Measurements from ENCODE around the gene ABCA1. TPM values are rescaled to one million over a fixed set of nuclear protein-coding genes. Genes with fewer than 3 reads are reported as not detected.
"Not testable (repeated sequence)": the region's sequence is repeated elsewhere in the genome, so short reads cannot be mapped to it uniquely, and the experiment has no call there.

ABCA1 gene, protein sequence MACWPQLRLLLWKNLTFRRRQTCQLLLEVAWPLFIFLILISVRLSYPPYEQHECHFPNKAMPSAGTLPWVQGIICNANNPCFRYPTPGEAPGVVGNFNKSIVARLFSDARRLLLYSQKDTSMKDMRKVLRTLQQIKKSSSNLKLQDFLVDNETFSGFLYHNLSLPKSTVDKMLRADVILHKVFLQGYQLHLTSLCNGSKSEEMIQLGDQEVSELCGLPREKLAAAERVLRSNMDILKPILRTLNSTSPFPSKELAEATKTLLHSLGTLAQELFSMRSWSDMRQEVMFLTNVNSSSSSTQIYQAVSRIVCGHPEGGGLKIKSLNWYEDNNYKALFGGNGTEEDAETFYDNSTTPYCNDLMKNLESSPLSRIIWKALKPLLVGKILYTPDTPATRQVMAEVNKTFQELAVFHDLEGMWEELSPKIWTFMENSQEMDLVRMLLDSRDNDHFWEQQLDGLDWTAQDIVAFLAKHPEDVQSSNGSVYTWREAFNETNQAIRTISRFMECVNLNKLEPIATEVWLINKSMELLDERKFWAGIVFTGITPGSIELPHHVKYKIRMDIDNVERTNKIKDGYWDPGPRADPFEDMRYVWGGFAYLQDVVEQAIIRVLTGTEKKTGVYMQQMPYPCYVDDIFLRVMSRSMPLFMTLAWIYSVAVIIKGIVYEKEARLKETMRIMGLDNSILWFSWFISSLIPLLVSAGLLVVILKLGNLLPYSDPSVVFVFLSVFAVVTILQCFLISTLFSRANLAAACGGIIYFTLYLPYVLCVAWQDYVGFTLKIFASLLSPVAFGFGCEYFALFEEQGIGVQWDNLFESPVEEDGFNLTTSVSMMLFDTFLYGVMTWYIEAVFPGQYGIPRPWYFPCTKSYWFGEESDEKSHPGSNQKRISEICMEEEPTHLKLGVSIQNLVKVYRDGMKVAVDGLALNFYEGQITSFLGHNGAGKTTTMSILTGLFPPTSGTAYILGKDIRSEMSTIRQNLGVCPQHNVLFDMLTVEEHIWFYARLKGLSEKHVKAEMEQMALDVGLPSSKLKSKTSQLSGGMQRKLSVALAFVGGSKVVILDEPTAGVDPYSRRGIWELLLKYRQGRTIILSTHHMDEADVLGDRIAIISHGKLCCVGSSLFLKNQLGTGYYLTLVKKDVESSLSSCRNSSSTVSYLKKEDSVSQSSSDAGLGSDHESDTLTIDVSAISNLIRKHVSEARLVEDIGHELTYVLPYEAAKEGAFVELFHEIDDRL (N-terminal part only)
- total RNA-seq = 162 TPM
- long read RNA-seq, partial matches to known transcripts = 19 of 42 reads
- long read RNA-seq, other reads (novel, unspliced or antisense) = 23 of 42 reads

DNA sequence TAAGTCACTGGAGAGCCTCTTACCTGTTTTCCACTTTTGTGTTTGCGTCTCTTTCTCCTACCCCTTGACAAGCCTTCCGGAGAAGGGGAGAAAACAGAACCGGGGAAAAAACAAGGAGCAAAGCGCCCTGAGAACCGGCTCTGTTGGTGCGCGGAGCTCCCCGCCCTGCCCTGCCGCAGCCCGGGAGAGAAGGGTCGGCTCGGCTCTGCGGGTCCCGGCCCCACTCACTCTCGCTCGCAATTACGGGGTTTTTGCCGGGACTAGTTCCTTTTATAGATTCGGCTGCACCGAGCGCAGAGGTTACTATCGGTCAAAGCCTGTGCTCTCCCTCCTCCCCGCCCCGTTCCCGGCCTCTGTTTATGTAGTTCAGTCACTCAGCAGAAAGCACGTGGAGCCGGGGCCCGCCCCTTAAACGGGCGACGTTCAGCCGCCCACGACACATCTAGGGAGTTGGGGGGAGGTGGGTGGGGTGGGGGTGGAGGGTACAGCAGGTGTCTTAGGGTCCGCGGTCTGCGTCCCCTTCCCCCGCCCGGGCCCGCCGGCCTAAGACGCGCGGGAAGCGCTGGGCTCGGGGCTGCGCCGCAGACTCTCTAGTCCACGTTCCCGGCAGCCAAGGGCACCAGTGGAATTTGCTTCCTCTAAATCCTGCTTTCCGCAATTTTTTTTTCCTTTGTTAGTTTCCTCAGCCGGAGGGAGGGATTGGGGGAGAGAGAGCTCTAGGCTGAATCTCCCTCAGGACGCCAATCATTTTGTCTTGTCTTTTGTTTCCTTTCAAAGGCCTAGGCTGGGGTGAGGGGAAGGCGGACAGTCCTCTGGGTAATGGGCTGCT, at the start of gene ABCA1:
Gene ABCA1 (minus strand): TSS at position 244 of the 829 bp plus-strand sequence. CDS start 24,476 bp downstream, outside the sequence.
- DNase-seq (ENCODE audit: low spot score) = peak; percentile 94

DNA sequence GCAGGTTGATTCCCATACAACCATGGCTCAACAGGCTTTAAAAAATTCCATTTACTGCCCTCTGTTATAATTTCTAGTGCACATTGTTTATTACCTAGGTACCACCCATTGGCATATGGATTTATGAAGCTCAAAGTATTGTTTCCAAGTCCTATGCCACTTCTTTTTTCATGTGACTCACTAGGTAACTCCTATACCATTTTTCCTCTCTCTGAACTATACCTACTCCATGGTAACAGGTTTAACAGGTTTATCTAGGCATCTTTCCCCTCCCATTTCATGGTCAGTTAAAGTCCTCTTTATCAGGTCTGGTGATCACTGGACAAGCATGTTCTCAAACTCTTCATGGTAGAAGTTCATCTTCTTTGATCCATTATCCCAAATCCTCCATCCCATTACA, 49.6 kb upstream of the ABCA1 start:
- DNase-seq (ENCODE audit: low spot score) = no peak

DNA sequence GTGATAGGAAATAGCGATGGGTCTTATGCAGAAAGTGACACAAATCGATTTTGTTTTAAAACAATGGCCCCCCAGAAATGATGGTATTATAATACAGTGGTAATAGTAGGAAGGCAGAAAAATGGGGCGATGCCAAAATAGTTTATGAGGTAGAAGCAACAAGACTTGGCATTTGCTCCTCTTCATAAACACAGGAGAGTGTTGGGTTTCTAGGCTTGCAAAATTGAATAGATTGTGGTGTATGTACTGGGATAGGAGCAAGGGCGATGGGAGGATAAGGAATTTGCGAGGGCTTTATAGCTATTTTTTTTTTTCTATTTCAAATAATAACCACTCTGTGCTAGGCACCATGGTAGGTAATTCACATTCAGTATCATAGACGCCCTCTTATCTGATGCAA, 49.2 kb upstream of the ABCA1 start:
- no peak for DNase-seq (ENCODE audit: low spot score)

DNA sequence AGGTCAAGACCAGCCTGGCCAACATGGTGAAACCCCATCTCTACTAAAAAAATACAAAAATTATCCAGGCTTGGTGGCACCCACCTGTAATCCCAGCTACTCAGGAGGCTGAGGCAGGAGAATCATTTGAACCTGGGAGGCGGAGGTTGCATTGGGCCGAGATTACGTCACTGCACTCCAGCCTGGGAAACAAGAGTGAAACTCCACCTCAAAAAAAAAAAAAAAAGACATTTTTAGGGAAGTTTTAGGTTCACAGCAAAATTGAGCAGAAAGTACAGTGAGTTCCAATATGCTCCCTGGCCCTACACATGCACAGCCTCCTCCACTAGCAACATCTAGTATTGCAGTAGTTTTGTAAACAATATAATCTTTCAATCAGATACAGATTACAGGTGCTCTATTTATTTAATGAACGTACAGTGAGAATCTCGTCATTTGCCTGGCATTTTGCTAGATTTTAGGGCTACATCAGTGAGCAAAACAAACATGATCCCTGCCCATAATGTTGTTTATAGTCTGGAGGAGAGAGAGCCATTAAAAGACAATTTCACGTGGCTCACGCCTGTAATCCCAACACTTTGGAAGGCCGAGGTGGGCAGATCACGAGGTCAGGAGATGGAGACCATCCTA, 48.1 kb upstream of the ABCA1 start:
- not testable (repeated sequence) for DNase-seq (ENCODE audit: low spot score)

DNA sequence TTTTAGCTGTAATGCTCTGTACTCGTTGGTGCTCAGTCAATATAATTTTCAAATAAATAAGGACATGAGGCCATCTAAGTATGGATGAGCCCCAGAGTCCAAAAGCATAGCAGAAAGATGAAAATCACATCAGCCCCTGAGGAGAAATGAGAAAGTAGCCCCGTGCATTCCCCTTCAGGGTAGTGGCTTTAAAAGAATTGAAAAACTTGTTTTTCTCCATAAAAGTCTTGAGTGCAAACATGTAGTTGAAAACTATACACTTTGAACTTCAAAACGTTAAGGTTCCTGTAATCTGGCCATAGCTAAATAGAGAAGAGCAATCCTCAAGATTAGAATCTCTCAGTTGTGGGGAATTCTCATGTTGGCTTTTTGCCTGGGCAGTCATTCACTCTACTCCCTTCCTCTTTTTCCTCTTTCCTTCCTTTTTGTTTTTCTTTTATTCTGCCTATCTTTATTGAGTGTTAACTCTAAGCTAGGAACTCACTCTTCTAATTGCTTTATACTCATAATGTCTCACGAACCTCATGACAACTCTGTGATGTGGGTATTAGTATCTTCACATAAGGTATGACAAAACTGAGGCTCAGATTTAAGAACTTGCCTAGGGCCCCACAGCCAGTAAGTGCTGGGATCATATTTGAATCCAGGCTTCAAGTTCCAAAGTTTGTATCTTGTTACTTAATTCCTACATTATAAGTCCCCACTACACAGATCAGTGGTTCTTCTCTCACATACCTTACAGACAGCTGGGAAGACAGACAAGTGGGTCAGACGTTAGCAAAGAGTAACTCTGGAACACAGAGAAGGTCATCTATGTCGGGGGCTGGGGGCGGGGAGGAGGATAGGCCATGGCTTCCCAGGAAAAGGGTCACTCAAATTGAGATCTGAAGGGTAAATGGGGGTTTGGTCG, 46.4 kb upstream of the ABCA1 start:
- DNase-seq (ENCODE audit: low spot score) = no peak

- no peak for DNase-seq (ENCODE audit: low spot score)
These were observed 44.4 kb upstream of the ABCA1 start for GRCh38 chr9:104972242-104972866.

- DNase-seq (ENCODE audit: low spot score) = no peak
These were observed 43.6 kb upstream of the ABCA1 start for GRCh38 chr9:104971511-104971910.

- DNase-seq (ENCODE audit: low spot score) = no peak
These were observed 42.5 kb upstream of the ABCA1 start for GRCh38 chr9:104970271-104970987.

DNA sequence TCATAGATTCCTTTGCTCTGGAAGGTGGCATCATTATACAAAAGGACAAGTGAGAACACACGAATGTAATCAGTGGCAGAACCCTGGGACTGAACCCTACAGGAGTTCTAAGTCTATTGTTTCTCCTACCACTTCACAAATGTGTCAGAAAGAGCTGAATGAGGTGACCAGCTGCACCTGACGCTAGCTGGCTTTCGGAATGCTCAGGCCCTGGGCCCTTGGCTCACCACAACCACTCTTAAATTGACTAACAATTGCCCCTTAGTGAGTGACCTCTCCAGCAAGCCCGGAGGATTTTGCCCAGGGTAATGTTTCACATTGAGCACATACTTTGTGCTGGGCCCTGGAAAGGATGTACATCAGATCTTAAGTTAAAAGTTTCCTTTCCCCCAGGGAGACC, 41.2 kb upstream of the ABCA1 start:
- DNase-seq (ENCODE audit: low spot score) = no peak

- peak; percentile 96 for DNase-seq (ENCODE audit: low spot score)
These were observed 40.3 kb upstream of the ABCA1 start for GRCh38 chr9:104968025-104968982.

- DNase-seq (ENCODE audit: low spot score) = no peak
These were observed 35.1 kb upstream of the ABCA1 start for GRCh38 chr9:104963076-104963475.

- no peak for DNase-seq (ENCODE audit: low spot score)
These were observed 33.9 kb upstream of the ABCA1 start for GRCh38 chr9:104961701-104962359.

- no peak for DNase-seq (ENCODE audit: low spot score)
These were observed 33.3 kb upstream of the ABCA1 start for GRCh38 chr9:104961238-104961637.

GRCh38 chr9:104960662-104961061, 32.7 kb upstream of the ABCA1 start:
- no peak for DNase-seq (ENCODE audit: low spot score)

DNA sequence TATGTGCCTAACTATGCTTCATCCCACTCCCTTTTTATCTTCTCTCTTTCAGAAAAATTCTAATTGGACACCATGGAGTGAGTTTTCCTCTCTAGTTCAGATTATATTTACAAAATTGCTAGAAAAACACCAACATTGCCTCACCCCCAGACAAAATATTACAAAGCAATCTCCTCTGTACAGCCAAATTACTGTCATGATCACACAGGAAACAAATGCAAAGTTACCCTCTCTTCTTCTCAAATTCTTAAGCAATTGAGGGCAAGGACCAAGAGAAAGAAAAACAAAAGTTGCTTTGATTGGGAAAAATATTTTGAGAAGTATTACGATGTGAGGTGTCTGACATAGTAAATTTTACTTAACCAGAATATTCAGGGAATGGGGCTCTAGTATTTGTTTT, 30.8 kb upstream of the ABCA1 start:
- no peak for DNase-seq (ENCODE audit: low spot score)

- DNase-seq (ENCODE audit: low spot score) = not testable (repeated sequence)
These were observed 30.1 kb upstream of the ABCA1 start for GRCh38 chr9:104958006-104958405.
